ENCODE measurements around the gene FSTL1.
A peak's percentile ranks its signal among the peaks of the same experiment; 100 is the strongest.

The FSTL1 gene

DNA sequence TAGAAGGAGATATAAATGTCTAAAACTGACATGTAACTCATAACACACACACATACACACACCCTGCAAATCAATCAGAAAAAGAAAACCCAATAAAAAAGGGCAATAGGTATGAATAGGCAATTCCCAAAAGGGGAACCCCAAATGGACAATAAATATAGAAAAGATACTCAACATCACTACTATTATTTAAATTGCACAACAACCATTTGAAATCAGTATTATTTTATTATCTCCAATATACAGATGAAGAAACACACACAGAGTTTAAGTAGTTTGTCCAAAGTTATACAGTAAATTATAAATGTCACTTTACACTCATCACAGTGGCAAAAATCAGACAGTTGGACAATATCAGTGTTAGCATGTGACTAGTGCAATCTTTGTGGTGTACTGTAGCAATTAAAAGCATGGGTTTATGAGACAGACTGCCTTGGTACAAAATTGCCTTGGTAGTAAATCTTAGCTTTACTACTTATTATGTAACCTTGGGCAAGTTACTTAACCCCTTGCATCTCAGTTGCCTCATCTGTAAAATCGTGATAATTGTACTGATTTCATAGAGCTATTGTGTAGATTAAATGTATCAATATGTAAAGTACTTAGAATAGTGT is 3.4 kb upstream of the FSTL1 start (continued):
- TF ChIP-seq, protein P1, sequence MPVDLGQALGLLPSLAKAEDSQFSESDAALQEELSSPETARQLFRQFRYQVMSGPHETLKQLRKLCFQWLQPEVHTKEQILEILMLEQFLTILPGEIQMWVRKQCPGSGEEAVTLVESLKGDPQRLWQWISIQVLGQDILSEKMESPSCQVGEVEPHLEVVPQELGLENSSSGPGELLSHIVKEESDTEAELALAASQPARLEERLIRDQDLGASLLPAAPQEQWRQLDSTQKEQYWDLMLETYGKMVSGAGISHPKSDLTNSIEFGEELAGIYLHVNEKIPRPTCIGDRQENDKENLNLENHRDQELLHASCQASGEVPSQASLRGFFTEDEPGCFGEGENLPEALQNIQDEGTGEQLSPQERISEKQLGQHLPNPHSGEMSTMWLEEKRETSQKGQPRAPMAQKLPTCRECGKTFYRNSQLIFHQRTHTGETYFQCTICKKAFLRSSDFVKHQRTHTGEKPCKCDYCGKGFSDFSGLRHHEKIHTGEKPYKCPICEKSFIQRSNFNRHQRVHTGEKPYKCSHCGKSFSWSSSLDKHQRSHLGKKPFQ (tag by site-specific recombination; IDR thresholded peaks at IDR 0.05) = 0 out of 2 replicates have a peak, but pooled peaks have one; percentile 22
- TF ChIP-seq BCL11B (tag by site-specific recombination; IDR thresholded peaks at IDR 0.05; ENCODE audit: low read depth) (no peak), ZNF544 (tag by site-specific recombination; IDR thresholded peaks at IDR 0.05) (0 out of 2 replicates have a peak, but pooled peaks have one; percentile 1), ZEB2 (tag by site-specific recombination; IDR thresholded peaks at IDR 0.05) (0 out of 2 replicates have a peak, but pooled peaks have one; percentile 35), ZNF274 (IDR thresholded peaks at IDR 0.05; ENCODE audit: low read length) (no peak), ZNF274 (tag by site-specific recombination; IDR thresholded peaks at IDR 0.05; ENCODE audit: borderline replicate concordance) (no peak), ZNF112 (tag by site-specific recombination; IDR thresholded peaks at IDR 0.05) (no peak), ZNF624 (tag by site-specific recombination; IDR thresholded peaks at IDR 0.05) (no peak), ZSCAN30 (tag by site-specific recombination; IDR thresholded peaks at IDR 0.05) (no peak), OSR2 (tag by site-specific recombination; IDR thresholded peaks at IDR 0.05) (peak; percentile 65), ZNF10 (tag by site-specific recombination; IDR thresholded peaks at IDR 0.05) (no peak), ZXDB (tag by site-specific recombination; IDR thresholded peaks at IDR 0.05) (0 out of 2 replicates have a peak, but pooled peaks have one; percentile 32), KLF7 (tag by site-specific recombination; IDR thresholded peaks at IDR 0.05; ENCODE audit: borderline replicate concordance) (peak; percentile 31; the same call in 1 of the 2 replicates), ZNF23 (tag by site-specific recombination; IDR thresholded peaks at IDR 0.05; ENCODE audit: borderline replicate concordance) (no peak), WT1 (tag by site-specific recombination; IDR thresholded peaks at IDR 0.05) (0 out of 2 replicates have a peak, but pooled peaks have one; percentile 25), ZNF510 (tag by site-specific recombination; IDR thresholded peaks at IDR 0.05; ENCODE audit: insufficient replicate concordance) (no peak), ZNF707 (tag by site-specific recombination; IDR thresholded peaks at IDR 0.05) (no peak), GLIS1 (tag by site-specific recombination; IDR thresholded peaks at IDR 0.05) (peak; percentile 67), ZNF175 (tag by site-specific recombination; IDR thresholded peaks at IDR 0.05) (no peak), ZNF521 (tag by site-specific recombination; IDR thresholded peaks at IDR 0.05) (no peak), SCRT1 (tag by site-specific recombination; IDR thresholded peaks at IDR 0.05; ENCODE audit: borderline replicate concordance) (no peak), ZNF19 (tag by site-specific recombination; IDR thresholded peaks at IDR 0.05; ENCODE audit: low read depth) (no peak), ZNF132 (tag by site-specific recombination; IDR thresholded peaks at IDR 0.05; ENCODE audit: borderline replicate concordance) (no peak), ZNF48 (tag by site-specific recombination; IDR thresholded peaks at IDR 0.05) (no peak), ZNF366 (tag by site-specific recombination; conservative IDR thresholded peaks at IDR 0.05) (0 out of 2 replicates have a peak, but pooled peaks have one; percentile 21), FEZF1 (tag by site-specific recombination; IDR thresholded peaks at IDR 0.05) (peak; percentile 56; the same call in 1 of the 2 replicates), ZNF211 (tag by site-specific recombination; IDR thresholded peaks at IDR 0.05; ENCODE audit: low read depth) (no peak), TRIM28 (IDR thresholded peaks at IDR 0.05; ENCODE audit: borderline replicate concordance, low read length) (peak; percentile 83)
- TF ChIP-seq, protein P2, sequence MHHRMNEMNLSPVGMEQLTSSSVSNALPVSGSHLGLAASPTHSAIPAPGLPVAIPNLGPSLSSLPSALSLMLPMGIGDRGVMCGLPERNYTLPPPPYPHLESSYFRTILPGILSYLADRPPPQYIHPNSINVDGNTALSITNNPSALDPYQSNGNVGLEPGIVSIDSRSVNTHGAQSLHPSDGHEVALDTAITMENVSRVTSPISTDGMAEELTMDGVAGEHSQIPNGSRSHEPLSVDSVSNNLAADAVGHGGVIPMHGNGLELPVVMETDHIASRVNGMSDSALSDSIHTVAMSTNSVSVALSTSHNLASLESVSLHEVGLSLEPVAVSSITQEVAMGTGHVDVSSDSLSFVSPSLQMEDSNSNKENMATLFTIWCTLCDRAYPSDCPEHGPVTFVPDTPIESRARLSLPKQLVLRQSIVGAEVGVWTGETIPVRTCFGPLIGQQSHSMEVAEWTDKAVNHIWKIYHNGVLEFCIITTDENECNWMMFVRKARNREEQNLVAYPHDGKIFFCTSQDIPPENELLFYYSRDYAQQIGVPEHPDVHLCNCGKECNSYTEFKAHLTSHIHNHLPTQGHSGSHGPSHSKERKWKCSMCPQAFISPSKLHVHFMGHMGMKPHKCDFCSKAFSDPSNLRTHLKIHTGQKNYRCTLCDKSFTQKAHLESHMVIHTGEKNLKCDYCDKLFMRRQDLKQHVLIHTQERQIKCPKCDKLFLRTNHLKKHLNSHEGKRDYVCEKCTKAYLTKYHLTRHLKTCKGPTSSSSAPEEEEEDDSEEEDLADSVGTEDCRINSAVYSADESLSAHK (tag by site-specific recombination; IDR thresholded peaks at IDR 0.05) = 0 out of 2 replicates have a peak, but pooled peaks have one; percentile 17
- TF ChIP-seq, protein P3, sequence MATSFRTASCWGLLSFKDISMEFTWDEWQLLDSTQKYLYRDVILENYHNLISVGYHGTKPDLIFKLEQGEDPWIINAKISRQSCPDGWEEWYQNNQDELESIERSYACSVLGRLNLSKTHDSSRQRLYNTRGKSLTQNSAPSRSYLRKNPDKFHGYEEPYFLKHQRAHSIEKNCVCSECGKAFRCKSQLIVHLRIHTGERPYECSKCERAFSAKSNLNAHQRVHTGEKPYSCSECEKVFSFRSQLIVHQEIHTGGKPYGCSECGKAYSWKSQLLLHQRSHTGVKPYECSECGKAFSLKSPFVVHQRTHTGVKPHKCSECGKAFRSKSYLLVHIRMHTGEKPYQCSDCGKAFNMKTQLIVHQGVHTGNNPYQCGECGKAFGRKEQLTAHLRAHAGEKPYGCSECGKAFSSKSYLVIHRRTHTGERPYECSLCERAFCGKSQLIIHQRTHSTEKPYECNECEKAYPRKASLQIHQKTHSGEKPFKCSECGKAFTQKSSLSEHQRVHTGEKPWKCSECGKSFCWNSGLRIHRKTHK (tag by site-specific recombination; IDR thresholded peaks at IDR 0.05) = no peak
- TF ChIP-seq, protein P4, sequence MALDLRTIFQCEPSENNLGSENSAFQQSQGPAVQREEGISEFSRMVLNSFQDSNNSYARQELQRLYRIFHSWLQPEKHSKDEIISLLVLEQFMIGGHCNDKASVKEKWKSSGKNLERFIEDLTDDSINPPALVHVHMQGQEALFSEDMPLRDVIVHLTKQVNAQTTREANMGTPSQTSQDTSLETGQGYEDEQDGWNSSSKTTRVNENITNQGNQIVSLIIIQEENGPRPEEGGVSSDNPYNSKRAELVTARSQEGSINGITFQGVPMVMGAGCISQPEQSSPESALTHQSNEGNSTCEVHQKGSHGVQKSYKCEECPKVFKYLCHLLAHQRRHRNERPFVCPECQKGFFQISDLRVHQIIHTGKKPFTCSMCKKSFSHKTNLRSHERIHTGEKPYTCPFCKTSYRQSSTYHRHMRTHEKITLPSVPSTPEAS (tag by site-specific recombination; IDR thresholded peaks at IDR 0.05) = peak; percentile 59
- TF ChIP-seq, protein P5, sequence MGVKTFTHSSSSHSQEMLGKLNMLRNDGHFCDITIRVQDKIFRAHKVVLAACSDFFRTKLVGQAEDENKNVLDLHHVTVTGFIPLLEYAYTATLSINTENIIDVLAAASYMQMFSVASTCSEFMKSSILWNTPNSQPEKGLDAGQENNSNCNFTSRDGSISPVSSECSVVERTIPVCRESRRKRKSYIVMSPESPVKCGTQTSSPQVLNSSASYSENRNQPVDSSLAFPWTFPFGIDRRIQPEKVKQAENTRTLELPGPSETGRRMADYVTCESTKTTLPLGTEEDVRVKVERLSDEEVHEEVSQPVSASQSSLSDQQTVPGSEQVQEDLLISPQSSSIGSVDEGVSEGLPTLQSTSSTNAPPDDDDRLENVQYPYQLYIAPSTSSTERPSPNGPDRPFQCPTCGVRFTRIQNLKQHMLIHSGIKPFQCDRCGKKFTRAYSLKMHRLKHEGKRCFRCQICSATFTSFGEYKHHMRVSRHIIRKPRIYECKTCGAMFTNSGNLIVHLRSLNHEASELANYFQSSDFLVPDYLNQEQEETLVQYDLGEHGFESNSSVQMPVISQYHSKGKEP (tag by site-specific recombination; IDR thresholded peaks at IDR 0.05) = peak; percentile 80
